HepG2 (cell line): ENCODE measurements around the gene TBCE. TPM values are rescaled to one million over a fixed set of nuclear protein-coding genes. Genes with fewer than 3 reads are reported as not detected.

Experiments
- CREB1 ChIP-seq, 2 experiments: fragments of 450-650 bp in 1 of 2; IDR thresholded peaks; 2 replicates each; pipeline ENCODE4 v1.6.1; 2016 to 2017; ENCODE audit warnings: control low read depth in 1 of 2, mild to moderate bottlenecking in 1 of 2, missing compliant biosample characterization in 1 of 2, missing genetic modification characterization in 1 of 2
- HBP1 ChIP-seq: IDR thresholded peaks from 2 replicates; pipeline ENCODE4 v1.6.1; 2016; ENCODE audit warnings: low read depth, control low read depth
- HNF4G ChIP-seq, 2 experiments: sonication (generic) in 1 of 2; formaldehyde crosslinking in 1 of 2; IDR thresholded peaks; 2 replicates each; pipeline versions ENCODE4 v1.4.0 to v1.6.1; 2011 to 2020; ENCODE audit warnings: borderline replicate concordance in 2 of 2, low read depth in 2 of 2, mild to moderate bottlenecking in 2 of 2, low read length in 1 of 2, missing genetic modification reagents in 1 of 2, moderate library complexity in 1 of 2
- MED1 ChIP-seq: sonication (generic); formaldehyde crosslinking; IDR thresholded peaks from 2 replicates; pipeline ENCODE4 v1.4.0; 2020; ENCODE audit warnings: missing genetic modification reagents
- PRDM10 ChIP-seq: sonication (generic); formaldehyde crosslinking; IDR thresholded peaks from 2 replicates; pipeline ENCODE4 v1.4.0; 2020; ENCODE audit warnings: low read depth, missing genetic modification reagents
- SRSF9 ChIP-seq: fragments of 200-400 bp; formaldehyde crosslinking; IDR thresholded peaks from 2 replicates; pipeline ENCODE4 v1.6.1; 2018; ENCODE audit warnings: borderline replicate concordance, mild to moderate bottlenecking, low read depth, low read length; ENCODE audit not compliant: insufficient read depth, poor library complexity, severe bottlenecking
- ZNF121 ChIP-seq: sonication (generic); formaldehyde crosslinking; IDR thresholded peaks from 2 replicates; pipeline ENCODE4 v1.5.0; 2020; ENCODE audit warnings: mild to moderate bottlenecking, missing genetic modification reagents
- ZNF331 ChIP-seq: sonication (generic); formaldehyde crosslinking; IDR thresholded peaks from 2 replicates; pipeline ENCODE4 v1.4.0; 2020; ENCODE audit warnings: missing genetic modification reagents
- ZNF460 ChIP-seq: sonication (generic); formaldehyde crosslinking; IDR thresholded peaks from 2 replicates; pipeline ENCODE4 v1.5.1; 2020; ENCODE audit warnings: missing genetic modification reagents, mild to moderate bottlenecking, borderline replicate concordance
- ZNF605 ChIP-seq: sonication (generic); formaldehyde crosslinking; IDR thresholded peaks from 2 replicates; pipeline ENCODE4 v1.8.0; 2022; ENCODE audit warnings: mild to moderate bottlenecking, missing genetic modification reagents
- ZNF678 ChIP-seq: sonication (generic); formaldehyde crosslinking; IDR thresholded peaks from 2 replicates; pipeline ENCODE4 v1.4.0; 2020; ENCODE audit warnings: mild to moderate bottlenecking, missing genetic modification reagents
- ZNF703 ChIP-seq: sonication (generic); formaldehyde crosslinking; IDR thresholded peaks from 2 replicates; pipeline ENCODE4 v1.5.1; 2020; ENCODE audit warnings: missing genetic modification reagents, mild to moderate bottlenecking, moderate library complexity, borderline replicate concordance
- ZNF816 ChIP-seq: sonication (generic); formaldehyde crosslinking; IDR thresholded peaks from 2 replicates; pipeline ENCODE4 v1.8.0; 2022; ENCODE audit warnings: missing genetic modification reagents, mild to moderate bottlenecking, borderline replicate concordance
- polyA plus RNA-seq, 8 experiments: library from polyadenylated mRNA; depleted of rRNA in 3 of 8; stranded (reverse) in 7 of 8; unstranded in 1 of 8; fragments of >200 nt; fragmentation: Illumina TruSeq in 4 of 8; extraction: Trizol in 4 of 8; gene quantifications; 2 replicates each; pipeline versions ENCODE4 v1.2.1 to v1.2.3, GENCODE V29; 2011 to 2016; ENCODE audit warnings: low read depth in 4 of 8, missing spikeins in 1 of 8, mixed read lengths in 1 of 8; ENCODE audit not compliant: insufficient read depth in 1 of 8
- total RNA-seq, 5 experiments: library from RNA; depleted of rRNA; stranded (reverse); fragments of >200 nt; fragmentation: Illumina TruSeq; extraction: Trizol; gene quantifications; 2 replicates each; pipeline ENCODE4 v1.2.3, GENCODE V29; 2016; ENCODE audit warnings: low read depth in 1 of 5
- TF ChIP-seq, protein P1 (sequence below): sonication (generic); formaldehyde crosslinking; IDR thresholded peaks from 2 replicates; pipeline ENCODE4 v1.8.0; 2022; ENCODE audit warnings: mild to moderate bottlenecking, missing genetic modification reagents, moderate library complexity
- TF ChIP-seq, protein P2 (sequence below): sonication (generic); formaldehyde crosslinking; IDR thresholded peaks from 2 replicates; pipeline ENCODE4 v1.4.0; 2020; ENCODE audit warnings: missing genetic modification reagents

The TBCE gene
- total and polyA plus RNA-seq, 2 of the 13 experiments (the other 11 are each of a cell fraction or from before 2014, with no cell fraction given), result 25.6 to 31.1 TPM

DNA sequence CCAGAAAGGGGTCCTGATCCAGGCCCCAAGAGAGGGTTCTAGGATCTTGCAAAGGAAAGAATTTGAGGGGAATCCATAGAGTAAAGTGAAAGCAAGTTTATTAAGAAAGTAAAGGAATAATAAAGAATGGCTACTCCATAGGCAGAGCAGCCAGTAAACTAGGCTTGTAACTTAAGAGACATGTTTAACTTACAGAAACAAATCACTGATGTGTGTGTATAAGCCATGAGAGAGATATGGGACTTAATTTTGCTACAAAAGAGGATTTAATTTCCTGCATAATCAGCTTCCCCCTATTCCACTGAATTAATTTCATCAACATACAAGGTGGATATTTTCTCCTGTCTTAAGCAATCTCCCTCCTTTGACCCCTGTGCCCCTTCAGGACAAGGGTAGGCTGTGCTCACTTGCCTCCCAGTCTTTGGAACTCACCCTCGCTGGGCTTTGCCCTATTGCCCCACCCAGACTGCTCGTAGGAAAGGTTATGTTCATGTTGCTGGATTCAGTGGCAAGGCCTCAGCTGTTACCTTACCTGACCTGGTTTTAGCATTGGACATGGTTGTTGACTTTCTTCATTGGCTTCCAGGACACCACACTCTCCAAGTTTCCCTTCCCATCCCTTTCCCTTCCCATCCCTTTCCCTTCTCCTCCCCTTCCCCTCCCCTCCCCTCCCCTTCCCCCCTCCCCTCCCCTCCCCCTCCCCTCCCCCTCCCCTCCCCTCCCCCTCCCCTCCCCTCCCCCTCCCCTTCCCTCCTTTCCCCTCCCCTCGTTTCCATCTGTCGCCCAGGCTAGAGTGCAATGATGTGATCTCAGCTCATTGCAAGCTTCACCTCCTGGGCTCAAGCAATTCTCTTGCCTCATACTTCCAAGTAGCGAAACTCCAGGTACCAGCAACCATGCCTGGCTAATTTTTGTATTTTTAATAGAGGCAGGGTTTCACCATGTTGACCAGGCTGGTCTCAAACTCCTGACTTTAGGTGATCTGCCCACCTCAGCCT lies 44.6 kb downstream of the TBCE start (continued):
- TF ChIP-seq, protein P1, sequence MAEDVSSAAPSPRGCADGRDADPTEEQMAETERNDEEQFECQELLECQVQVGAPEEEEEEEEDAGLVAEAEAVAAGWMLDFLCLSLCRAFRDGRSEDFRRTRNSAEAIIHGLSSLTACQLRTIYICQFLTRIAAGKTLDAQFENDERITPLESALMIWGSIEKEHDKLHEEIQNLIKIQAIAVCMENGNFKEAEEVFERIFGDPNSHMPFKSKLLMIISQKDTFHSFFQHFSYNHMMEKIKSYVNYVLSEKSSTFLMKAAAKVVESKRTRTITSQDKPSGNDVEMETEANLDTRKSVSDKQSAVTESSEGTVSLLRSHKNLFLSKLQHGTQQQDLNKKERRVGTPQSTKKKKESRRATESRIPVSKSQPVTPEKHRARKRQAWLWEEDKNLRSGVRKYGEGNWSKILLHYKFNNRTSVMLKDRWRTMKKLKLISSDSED (CRISPR knock-in tag), result no peak
- TF ChIP-seq PRDM10 (CRISPR knock-in tag) (no peak), ZNF703 (CRISPR knock-in tag) (no peak), CREB1 (IDR thresholded peaks at IDR 0.05) (no peak), CREB1 (CRISPR knock-in tag; IDR thresholded peaks at IDR 0.05) (no peak), ZNF121 (CRISPR knock-in tag) (no peak), HBP1 (no peak), MED1 (CRISPR knock-in tag) (peak; percentile 92), ZNF460 (CRISPR knock-in tag) (no peak; the same call in 1 of the 2 replicates), HNF4G (IDR thresholded peaks at IDR 0.05; ENCODE audit: borderline replicate concordance, low read depth, low read length) (peak; percentile 73), HNF4G (CRISPR knock-in tag; IDR thresholded peaks at IDR 0.05; ENCODE audit: borderline replicate concordance, low read depth) (0 out of 2 replicates have a peak, but pooled peaks have one; percentile 50), ZNF605 (CRISPR knock-in tag) (no peak), ZNF678 (no peak), SRSF9 (no peak), ZNF816 (CRISPR knock-in tag) (no peak), ZNF331 (CRISPR knock-in tag) (peak; percentile 76; the same call in 1 of the 2 replicates)
- TF ChIP-seq, protein P2, sequence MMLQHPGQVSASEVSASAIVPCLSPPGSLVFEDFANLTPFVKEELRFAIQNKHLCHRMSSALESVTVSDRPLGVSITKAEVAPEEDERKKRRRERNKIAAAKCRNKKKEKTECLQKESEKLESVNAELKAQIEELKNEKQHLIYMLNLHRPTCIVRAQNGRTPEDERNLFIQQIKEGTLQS (CRISPR knock-in tag), result no peak
